WTC11 (cell line): ENCODE results near the gene RAB7A. TPM values are rescaled to one million over a fixed set of nuclear protein-coding genes. Genes with fewer than 3 reads are reported as not detected.

Experiments
- ATAC-seq: fragments of 200-7000 bp; cut with Tn5 transposase; 2 replicates; pipeline ENCODE4 v1.10.0; 2021; ENCODE audit warnings: mild to moderate bottlenecking, moderate library complexity
- CTCF ChIA-PET: fragments of 300-600 bp; sonication (Branson Sonifier 250); formaldehyde crosslinking; loops from one replicate; lab custom pipeline; 2021; ENCODE audit warnings: antibody characterized with exemption; lab: Charles Lee
- POLR2A ChIA-PET: fragments of 350-600 bp; sonication (Branson Sonifier 250); formaldehyde crosslinking; loops from one replicate; lab custom pipeline; 2021; ENCODE audit warnings: antibody characterized with exemption; lab: Charles Lee
- DNase-seq: peaks from one replicate; pipeline ENCODE4 v3.0.0; 2021; ENCODE audit warnings: low spot score
- H3K27ac Mint-ChIP-seq: 2 replicates; pipeline ENCODE4 v1.8.0; 2021; ENCODE audit warnings: mixed read lengths
- H3K27me3 Mint-ChIP-seq: 2 replicates; pipeline ENCODE4 v1.8.0; 2021; ENCODE audit warnings: low read depth, mild to moderate bottlenecking, moderate library complexity, mixed read lengths
- H3K36me3 Mint-ChIP-seq: 2 replicates; pipeline ENCODE4 v1.8.0; 2021; ENCODE audit warnings: mixed read lengths
- H3K4me1 Mint-ChIP-seq: 2 replicates; pipeline ENCODE4 v1.8.0; 2022; ENCODE audit warnings: mixed read lengths
- H3K4me3 Mint-ChIP-seq: 2 replicates; pipeline ENCODE4 v1.8.0; 2021; ENCODE audit warnings: mild to moderate bottlenecking, moderate library complexity, mixed read lengths
- H3K9me3 Mint-ChIP-seq: 2 replicates; pipeline ENCODE4 v1.8.0; 2021; ENCODE audit warnings: mixed read lengths
- ATF1 ChIP-seq: sonication (generic); formaldehyde crosslinking; IDR thresholded peaks from 2 replicates; pipeline ENCODE4 v1.8.1; 2023; ENCODE audit warnings: mild to moderate bottlenecking, moderate library complexity, missing genetic modification reagents
- ATF6 ChIP-seq: sonication (generic); formaldehyde crosslinking; IDR thresholded peaks from 2 replicates; pipeline ENCODE4 v1.8.1; 2023; ENCODE audit warnings: mild to moderate bottlenecking, missing genetic modification reagents
- CBFB ChIP-seq: sonication (generic); formaldehyde crosslinking; IDR thresholded peaks from 2 replicates; pipeline ENCODE4 v1.8.1; 2022; ENCODE audit warnings: mild to moderate bottlenecking, low read depth, missing genetic modification reagents
- EMX1 ChIP-seq: fragments of 250-450 bp; sonication (Bioruptor Pico); IDR thresholded peaks from 2 replicates; pipeline ENCODE4 v1.8.0; 2021; ENCODE audit warnings: mild to moderate bottlenecking
- FOXJ3 ChIP-seq: sonication (generic); formaldehyde crosslinking; IDR thresholded peaks from 2 replicates; pipeline ENCODE4 v1.9.0; 2021; ENCODE audit warnings: missing genetic modification reagents, mild to moderate bottlenecking, borderline replicate concordance
- FOXK1 ChIP-seq: sonication (generic); formaldehyde crosslinking; IDR thresholded peaks from 2 replicates; pipeline ENCODE4 v1.8.0; 2022; ENCODE audit warnings: mild to moderate bottlenecking, moderate library complexity, missing genetic modification reagents
- GABPB1 ChIP-seq: sonication (generic); formaldehyde crosslinking; IDR thresholded peaks from 2 replicates; pipeline ENCODE4 v1.8.1; 2023; ENCODE audit warnings: mild to moderate bottlenecking, missing genetic modification reagents
- GRHL2 ChIP-seq: fragments of 250-450 bp; sonication (Bioruptor Pico); IDR thresholded peaks from 2 replicates; pipeline ENCODE4 v1.8.0; 2022; ENCODE audit warnings: mild to moderate bottlenecking, moderate library complexity; ENCODE audit not compliant: insufficient replicate concordance, severe bottlenecking
- JAZF1 ChIP-seq: fragments of 250-450 bp; sonication (Bioruptor Pico); IDR thresholded peaks from 2 replicates; pipeline ENCODE4 v1.9.0; 2021; ENCODE audit warnings: moderate library complexity, mild to moderate bottlenecking, inconsistent platforms
- NFE2L1 ChIP-seq: sonication (generic); formaldehyde crosslinking; IDR thresholded peaks from 2 replicates; pipeline ENCODE4 v1.8.1; 2023; ENCODE audit warnings: missing genetic modification reagents
- OVOL2 ChIP-seq: fragments of 250-450 bp; sonication (Bioruptor Pico); IDR thresholded peaks from 2 replicates; pipeline ENCODE4 v1.9.0; 2021; ENCODE audit warnings: mild to moderate bottlenecking, borderline replicate concordance
- RORB ChIP-seq: fragments of 250-450 bp; sonication (Bioruptor Pico); IDR thresholded peaks from 2 replicates; pipeline ENCODE4 v1.9.0; 2021; ENCODE audit warnings: mild to moderate bottlenecking
- SMAD4 ChIP-seq: sonication (generic); formaldehyde crosslinking; IDR thresholded peaks from 2 replicates; pipeline ENCODE4 v1.8.0; 2022; ENCODE audit warnings: mild to moderate bottlenecking, missing genetic modification reagents
- TCF7 ChIP-seq: sonication (generic); formaldehyde crosslinking; IDR thresholded peaks from 2 replicates; pipeline ENCODE4 v1.8.0; 2022; ENCODE audit warnings: mild to moderate bottlenecking, low read depth, missing genetic modification reagents, moderate library complexity
- ZNF219 ChIP-seq: sonication (generic); formaldehyde crosslinking; IDR thresholded peaks from 2 replicates; pipeline ENCODE4 v1.8.0; 2023; ENCODE audit warnings: missing genetic modification reagents, mild to moderate bottlenecking, borderline replicate concordance
- ZNF263 ChIP-seq: sonication (generic); formaldehyde crosslinking; IDR thresholded peaks from 2 replicates; pipeline ENCODE4 v1.8.1; 2022; ENCODE audit warnings: low read depth, mild to moderate bottlenecking, moderate library complexity, missing genetic modification reagents
- ZNF423 ChIP-seq: fragments of 250-450 bp; sonication (Bioruptor Pico); IDR thresholded peaks from 2 replicates; pipeline ENCODE4 v2.1.2; 2022; ENCODE audit warnings: mild to moderate bottlenecking, moderate library complexity
- ZNF671 ChIP-seq: fragments of 250-450 bp; sonication (Bioruptor Pico); IDR thresholded peaks from 2 replicates; pipeline ENCODE4 v1.8.0; 2021; ENCODE audit warnings: mild to moderate bottlenecking
- total RNA-seq: library from RNA; stranded (reverse); gene quantifications from 3 replicates; pipeline ENCODE4 v1.2.3, GENCODE V29; 2021
- TF ChIP-seq, protein P1 (sequence below): fragments of 250-450 bp; sonication (Bioruptor Pico); IDR thresholded peaks from 2 replicates; pipeline ENCODE4 v1.9.0; 2021; ENCODE audit warnings: mild to moderate bottlenecking
- TF ChIP-seq, protein P2 (sequence below): sonication (generic); formaldehyde crosslinking; IDR thresholded peaks from 2 replicates; pipeline ENCODE4 v1.8.1; 2022; ENCODE audit warnings: mild to moderate bottlenecking, moderate library complexity, missing genetic modification reagents
- TF ChIP-seq, protein P3 (sequence below): fragments of 250-450 bp; sonication (Bioruptor Pico); conservative IDR thresholded peaks from 2 replicates; pipeline ENCODE4 v1.9.0; 2021; ENCODE audit warnings: mild to moderate bottlenecking
- TF ChIP-seq, protein P4 (sequence below): sonication (generic); formaldehyde crosslinking; IDR thresholded peaks from 2 replicates; pipeline ENCODE4 v1.8.1; 2023; ENCODE audit warnings: mild to moderate bottlenecking, missing genetic modification reagents, moderate library complexity

RAB7A gene
- total RNA-seq, 1 experiment from 2014 or later = 184 TPM

GRCh38 chr3:128814060-128814459 lies 88.1 kb downstream of the RAB7A start (continued):
- TF ChIP-seq, protein P1, sequence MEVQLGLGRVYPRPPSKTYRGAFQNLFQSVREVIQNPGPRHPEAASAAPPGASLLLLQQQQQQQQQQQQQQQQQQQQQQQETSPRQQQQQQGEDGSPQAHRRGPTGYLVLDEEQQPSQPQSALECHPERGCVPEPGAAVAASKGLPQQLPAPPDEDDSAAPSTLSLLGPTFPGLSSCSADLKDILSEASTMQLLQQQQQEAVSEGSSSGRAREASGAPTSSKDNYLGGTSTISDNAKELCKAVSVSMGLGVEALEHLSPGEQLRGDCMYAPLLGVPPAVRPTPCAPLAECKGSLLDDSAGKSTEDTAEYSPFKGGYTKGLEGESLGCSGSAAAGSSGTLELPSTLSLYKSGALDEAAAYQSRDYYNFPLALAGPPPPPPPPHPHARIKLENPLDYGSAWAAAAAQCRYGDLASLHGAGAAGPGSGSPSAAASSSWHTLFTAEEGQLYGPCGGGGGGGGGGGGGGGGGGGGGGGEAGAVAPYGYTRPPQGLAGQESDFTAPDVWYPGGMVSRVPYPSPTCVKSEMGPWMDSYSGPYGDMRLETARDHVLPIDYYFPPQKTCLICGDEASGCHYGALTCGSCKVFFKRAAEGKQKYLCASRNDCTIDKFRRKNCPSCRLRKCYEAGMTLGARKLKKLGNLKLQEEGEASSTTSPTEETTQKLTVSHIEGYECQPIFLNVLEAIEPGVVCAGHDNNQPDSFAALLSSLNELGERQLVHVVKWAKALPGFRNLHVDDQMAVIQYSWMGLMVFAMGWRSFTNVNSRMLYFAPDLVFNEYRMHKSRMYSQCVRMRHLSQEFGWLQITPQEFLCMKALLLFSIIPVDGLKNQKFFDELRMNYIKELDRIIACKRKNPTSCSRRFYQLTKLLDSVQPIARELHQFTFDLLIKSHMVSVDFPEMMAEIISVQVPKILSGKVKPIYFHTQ = no peak

DNA sequence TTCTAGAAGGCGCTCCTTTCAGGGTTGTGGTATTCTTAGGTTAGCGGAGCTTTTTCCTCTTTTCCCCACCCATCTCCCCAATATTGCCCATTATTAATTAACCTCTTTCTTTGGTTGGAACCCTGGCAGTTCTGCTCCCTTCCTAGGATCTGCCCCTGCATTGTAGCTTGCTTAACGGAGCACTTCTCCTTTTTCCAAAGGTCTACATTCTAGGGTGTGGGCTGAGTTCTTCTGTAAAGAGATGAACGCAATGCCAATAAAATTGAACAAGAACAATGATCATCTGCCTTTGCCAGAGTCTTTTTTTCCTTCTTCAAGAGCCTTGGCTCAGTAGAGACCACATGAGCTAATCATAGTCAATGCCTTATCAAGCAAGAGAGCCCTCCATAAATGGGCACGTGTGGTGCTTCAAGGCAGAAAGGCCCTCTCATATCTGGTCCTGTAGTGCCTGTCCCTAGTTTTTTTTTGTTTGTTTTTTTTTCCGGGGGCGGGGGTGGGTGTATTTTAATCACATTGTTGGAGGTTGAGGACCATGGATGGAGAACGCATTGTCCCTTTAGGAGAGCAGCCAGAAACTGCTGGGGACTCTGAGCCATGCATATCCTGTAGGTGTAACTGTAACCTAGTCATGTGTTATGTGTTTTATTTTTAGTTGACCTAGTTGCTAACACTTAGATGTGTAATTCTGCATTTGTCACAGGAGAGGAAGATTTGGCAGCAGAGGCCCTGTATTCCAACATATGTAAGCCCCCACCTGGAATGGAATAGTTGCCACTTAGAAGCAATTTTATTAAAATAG lies 88.7 kb downstream of the RAB7A start:
- CTCF ChIA-PET = no interaction called here
- DNase-seq = no peak
- Mint-ChIP-seq H3K9me3 (no peaks in the 10 kb centered on the region), H3K27me3 (no peaks in the 10 kb centered on the region), H3K4me1 (no peaks in the 10 kb centered on the region)
- no peak for ATAC-seq
- TF ChIP-seq ZNF263 (CRISPR knock-in tag) = no peak
- TF ChIP-seq FOXK1 (CRISPR knock-in tag) = no peak
- TF ChIP-seq SMAD4 = no peak
- TF ChIP-seq FOXJ3 (CRISPR knock-in tag) = no peak
- no peak for TF ChIP-seq RORB (CRISPR knock-in tag)
- TF ChIP-seq ZNF219 (CRISPR knock-in tag) = no peak
- TF ChIP-seq, protein P2, sequence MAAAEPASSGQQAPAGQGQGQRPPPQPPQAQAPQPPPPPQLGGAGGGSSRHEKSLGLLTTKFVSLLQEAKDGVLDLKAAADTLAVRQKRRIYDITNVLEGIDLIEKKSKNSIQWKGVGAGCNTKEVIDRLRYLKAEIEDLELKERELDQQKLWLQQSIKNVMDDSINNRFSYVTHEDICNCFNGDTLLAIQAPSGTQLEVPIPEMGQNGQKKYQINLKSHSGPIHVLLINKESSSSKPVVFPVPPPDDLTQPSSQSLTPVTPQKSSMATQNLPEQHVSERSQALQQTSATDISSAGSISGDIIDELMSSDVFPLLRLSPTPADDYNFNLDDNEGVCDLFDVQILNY (CRISPR knock-in tag) = no peak
- TF ChIP-seq GABPB1 (CRISPR knock-in tag) = no peak
- TF ChIP-seq NFE2L1 (CRISPR knock-in tag) = no peak
- TF ChIP-seq ZNF423 (CRISPR knock-in tag) = no peak
- no peak for TF ChIP-seq CBFB (CRISPR knock-in tag)
- TF ChIP-seq, all 79 proteins: peak for 0
- no peak overlapping the region for H3K4me3 Mint-ChIP-seq
- POLR2A ChIA-PET = no interaction called here
- peaks cover 76% of the 10 kb centered on the region for H3K36me3 Mint-ChIP-seq
- H3K27ac Mint-ChIP-seq = no peak overlapping the region

DNA sequence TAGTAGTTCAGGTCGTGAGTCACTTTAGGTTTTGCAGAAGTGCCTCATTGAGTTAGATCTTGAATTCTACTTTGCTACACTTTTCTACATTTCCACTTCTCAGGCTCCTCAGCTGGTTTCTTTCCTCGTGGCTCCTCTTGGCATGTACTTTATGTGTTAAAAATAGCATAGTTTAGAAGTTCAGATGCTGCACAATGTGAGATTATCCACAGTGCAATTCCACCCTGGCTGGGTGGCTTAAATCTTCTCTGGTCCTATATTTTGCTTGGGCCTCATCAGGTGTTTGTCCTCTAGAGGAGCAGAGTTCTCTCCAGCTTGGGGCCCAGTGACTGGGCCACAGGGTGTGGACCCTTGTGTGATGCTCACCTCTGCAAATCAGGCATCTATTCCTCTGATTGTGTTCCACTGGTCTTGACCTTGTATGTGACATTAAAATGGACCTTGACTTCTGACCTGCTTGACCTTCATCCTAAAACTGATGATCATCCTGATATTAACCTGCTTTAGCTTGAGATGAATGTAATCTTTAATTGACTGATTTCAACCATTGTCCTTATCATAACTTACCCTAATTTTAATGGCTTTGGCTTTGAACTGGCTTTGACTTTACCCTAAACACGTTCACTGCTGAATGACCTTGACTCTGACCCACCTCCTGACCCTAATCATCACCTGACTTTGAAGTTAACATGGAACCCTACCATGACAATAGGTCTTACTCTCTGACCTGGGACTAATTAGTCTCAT lies 89.5 kb downstream of the RAB7A start:
- CTCF ChIA-PET = interaction anchor here (0.9 kb wide), 1 partner anchor 135 kb away, joined by 3 read pairs; no protein-coding TSS in a partner anchor
- POLR2A ChIA-PET = no interaction called here
- DNase-seq (no peak), ATAC-seq (no peak)
- TF ChIP-seq, protein P3, sequence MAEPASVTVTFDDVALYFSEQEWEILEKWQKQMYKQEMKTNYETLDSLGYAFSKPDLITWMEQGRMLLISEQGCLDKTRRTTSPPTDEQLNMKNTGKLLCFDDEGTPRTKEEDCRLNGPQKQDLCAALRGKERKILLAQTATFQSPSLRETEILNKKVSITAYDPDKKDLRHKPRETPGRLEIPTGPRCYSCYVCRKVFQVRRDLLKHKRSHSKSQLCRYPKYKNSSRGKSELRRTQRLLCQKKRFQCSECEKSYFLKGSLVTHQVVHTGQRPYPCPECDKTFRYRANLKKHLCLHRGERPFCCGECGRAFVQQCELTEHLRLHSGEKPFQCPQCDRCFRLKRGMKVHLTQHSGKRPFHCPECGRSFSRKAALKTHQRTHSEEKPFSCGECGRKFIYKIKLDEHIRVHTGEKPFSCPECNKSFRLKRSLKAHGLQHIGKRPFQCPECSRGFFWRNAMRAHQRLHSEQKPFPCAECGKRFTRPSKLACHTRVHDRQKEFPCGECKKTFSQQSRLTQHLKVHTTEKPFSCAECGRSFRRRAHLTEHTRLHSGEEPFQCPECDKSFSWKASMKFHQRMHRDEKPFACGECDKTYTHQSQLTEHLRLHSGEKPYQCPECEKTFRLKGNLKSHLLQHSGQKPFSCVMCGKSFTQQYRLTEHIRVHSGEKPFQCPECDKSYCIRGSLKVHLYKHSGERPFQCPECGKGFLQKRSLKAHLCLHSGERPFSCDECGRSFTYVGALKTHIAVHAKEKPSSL (CRISPR knock-in tag) = no peak
- TF ChIP-seq OVOL2 (no peak), ZNF671 (CRISPR knock-in tag) (no peak), ATF1 (CRISPR knock-in tag) (no peak), ATF6 (no peak), JAZF1 (CRISPR knock-in tag) (no peak), GRHL2 (no peak), CBFB (CRISPR knock-in tag) (no peak), EMX1 (CRISPR knock-in tag) (no peak), TCF7 (no peak)
- TF ChIP-seq, protein P4, sequence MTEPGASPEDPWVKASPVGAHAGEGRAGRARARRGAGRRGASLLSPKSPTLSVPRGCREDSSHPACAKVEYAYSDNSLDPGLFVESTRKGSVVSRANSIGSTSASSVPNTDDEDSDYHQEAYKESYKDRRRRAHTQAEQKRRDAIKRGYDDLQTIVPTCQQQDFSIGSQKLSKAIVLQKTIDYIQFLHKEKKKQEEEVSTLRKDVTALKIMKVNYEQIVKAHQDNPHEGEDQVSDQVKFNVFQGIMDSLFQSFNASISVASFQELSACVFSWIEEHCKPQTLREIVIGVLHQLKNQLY = no peak
- H3K27me3 Mint-ChIP-seq = no peaks in the 10 kb centered on the region
- no peaks in the 10 kb centered on the region for H3K4me1 Mint-ChIP-seq
- no peak overlapping the region for H3K27ac Mint-ChIP-seq
- no peak overlapping the region for H3K4me3 Mint-ChIP-seq
- peaks cover 76% of the 10 kb centered on the region for H3K36me3 Mint-ChIP-seq
- no peaks in the 10 kb centered on the region for H3K9me3 Mint-ChIP-seq
